Amniotic stem cell (primary cell): ENCODE measurements around the gene FAM156B.
"Not testable (repeated sequence)": the region's sequence is repeated elsewhere in the genome, so short reads cannot be mapped to it uniquely, and the experiment has no call there.

Experiments
- DNase-seq: peaks from one replicate; lab custom pipeline; 2025; lab: John Stamatoyannopoulos, UW

Gene FAM156B

GRCh38 chrX:52896855-52897709 lies at the start of gene FAM156B:
Gene FAM156B, plus strand, starts transcription at chrX:52897330. Its CDS starts 9,896 bp downstream, at chrX:52907226.
- DNase-seq, result not testable (repeated sequence)

GRCh38 chrX:52852110-52852860 lies 44.8 kb upstream of the FAM156B start:
- no peak for DNase-seq

GRCh38 chrX:52856991-52857525 lies 40.1 kb upstream of the FAM156B start:
- not testable (repeated sequence) for DNase-seq

GRCh38 chrX:52865343-52865998 lies 31.7 kb upstream of the FAM156B start:
- no peak for DNase-seq

GRCh38 chrX:52867610-52868348 lies 29.4 kb upstream of the FAM156B start, which contains the start of gene XAGE3:
Gene XAGE3, minus strand, starts transcription at chrX:52868083. Its CDS starts 950 bp downstream, at chrX:52867133.
- DNase-seq, result no peak

GRCh38 chrX:52870046-52870445 lies 27.1 kb upstream of the FAM156B start:
- DNase-seq, result no peak

- not testable (repeated sequence) for DNase-seq
These were observed 23.3 kb upstream of the FAM156B start for GRCh38 chrX:52873825-52874224.

GRCh38 chrX:52874661-52875060 lies 22.5 kb upstream of the FAM156B start:
- no peak for DNase-seq

- DNase-seq, result not testable (repeated sequence)
These were observed 21.7 kb upstream of the FAM156B start for GRCh38 chrX:52875436-52875835.

GRCh38 chrX:52876386-52876785 lies 20.7 kb upstream of the FAM156B start:
- DNase-seq, result not testable (repeated sequence)

- not testable (repeated sequence) for DNase-seq
These were observed 9.7 kb upstream of the FAM156B start for GRCh38 chrX:52887459-52887858.

- DNase-seq, result not testable (repeated sequence)
These were observed 9.0 kb upstream of the FAM156B start for GRCh38 chrX:52888090-52888489.

- not testable (repeated sequence) for DNase-seq
These were observed 692 bp upstream of the FAM156B start for GRCh38 chrX:52896438-52896837.

- DNase-seq, result not testable (repeated sequence)
These were observed 8.4 kb downstream of the FAM156B start for GRCh38 chrX:52905531-52905930.

GRCh38 chrX:52906072-52906471 lies 8.9 kb downstream of the FAM156B start:
- not testable (repeated sequence) for DNase-seq

GRCh38 chrX:52907137-52907536 lies 10.0 kb downstream of the FAM156B start:
- not testable (repeated sequence) for DNase-seq

- DNase-seq, result not testable (repeated sequence)
These were observed 10.8 kb downstream of the FAM156B start for GRCh38 chrX:52907900-52908299.

GRCh38 chrX:52909313-52909969 lies 12.3 kb downstream of the FAM156B start:
- DNase-seq, result not testable (repeated sequence)

GRCh38 chrX:52913681-52914080 lies 16.6 kb downstream of the FAM156B start:
- DNase-seq, result not testable (repeated sequence)

GRCh38 chrX:52914704-52915103 lies 17.6 kb downstream of the FAM156B start:
- DNase-seq, result not testable (repeated sequence)
